Chondrocyte (in vitro differentiated cells): ENCODE data around the gene NTMT2. TPM values are rescaled to one million over a fixed set of nuclear protein-coding genes. Genes with fewer than 3 reads are reported as not detected.

Experiments
- DNase-seq: peaks from one replicate; pipeline ENCODE4 v3.0.0; 2021; ENCODE audit warnings: mixed read lengths, low spot score
- H3K27ac Mint-ChIP-seq: one replicate; pipeline ENCODE4 v1.8.0; 2021; ENCODE audit warnings: mild to moderate bottlenecking, moderate library complexity, mixed read lengths; ENCODE audit not compliant: unreplicated experiment
- H3K27me3 Mint-ChIP-seq: 2 replicates; pipeline ENCODE4 v1.8.0; 2021; ENCODE audit warnings: low read depth, mixed read lengths
- H3K36me3 Mint-ChIP-seq: 2 replicates; pipeline ENCODE4 v1.8.0; 2021; ENCODE audit warnings: low read depth, mixed read lengths
- H3K4me1 Mint-ChIP-seq: 2 replicates; pipeline ENCODE4 v1.8.0; 2021; ENCODE audit warnings: low read depth, mild to moderate bottlenecking, mixed read lengths
- H3K4me3 Mint-ChIP-seq: one replicate; pipeline ENCODE4 v1.8.0; 2021; ENCODE audit warnings: mild to moderate bottlenecking, moderate library complexity, mixed read lengths; ENCODE audit not compliant: unreplicated experiment
- H3K9me3 Mint-ChIP-seq: 2 replicates; pipeline ENCODE4 v1.8.0; 2021; ENCODE audit warnings: low read depth, mixed read lengths
- total RNA-seq: library from RNA; stranded (reverse); gene quantifications from 3 replicates; pipeline ENCODE4 v1.2.1, GENCODE V29; 2021
- TF ChIP-seq, protein P1 (sequence below): fragments of 200-600 bp; sonication (generic); IDR thresholded peaks from 2 replicates; pipeline ENCODE4 v1.5.0; 2021; ENCODE audit warnings: antibody characterized with exemption, mild to moderate bottlenecking, moderate library complexity

Gene NTMT2
- total RNA-seq, 1 donor from 2014 or later = not detected

DNA sequence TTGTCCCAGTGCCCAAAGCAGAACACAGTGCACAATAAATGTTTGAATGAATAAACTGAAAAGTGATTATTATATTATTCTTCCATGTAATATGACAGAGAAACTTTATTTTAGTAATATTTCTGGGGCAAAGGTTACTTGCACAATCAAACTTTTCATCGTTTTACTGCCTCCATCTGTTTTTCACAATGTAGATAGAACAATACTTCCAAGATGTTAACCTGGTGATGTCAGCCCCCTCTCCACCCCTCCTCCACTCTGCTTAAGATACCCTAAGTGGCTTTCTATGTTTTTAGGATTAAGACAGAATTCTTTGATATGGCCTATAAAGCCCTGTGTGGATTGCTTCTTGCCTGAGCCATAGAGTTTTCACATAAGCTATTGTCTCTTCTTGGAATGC, 13.8 kb upstream of the NTMT2 start:
- no peak for DNase-seq
- Mint-ChIP-seq H3K4me1 (peaks cover 1% of the 10 kb centered on the region), H3K27ac (no peak overlapping the region), H3K27me3 (no peaks in the 10 kb centered on the region), H3K9me3 (no peaks in the 10 kb centered on the region), H3K36me3 (no peaks in the 10 kb centered on the region), H3K4me3 (no peak overlapping the region)
- TF ChIP-seq, protein P1, sequence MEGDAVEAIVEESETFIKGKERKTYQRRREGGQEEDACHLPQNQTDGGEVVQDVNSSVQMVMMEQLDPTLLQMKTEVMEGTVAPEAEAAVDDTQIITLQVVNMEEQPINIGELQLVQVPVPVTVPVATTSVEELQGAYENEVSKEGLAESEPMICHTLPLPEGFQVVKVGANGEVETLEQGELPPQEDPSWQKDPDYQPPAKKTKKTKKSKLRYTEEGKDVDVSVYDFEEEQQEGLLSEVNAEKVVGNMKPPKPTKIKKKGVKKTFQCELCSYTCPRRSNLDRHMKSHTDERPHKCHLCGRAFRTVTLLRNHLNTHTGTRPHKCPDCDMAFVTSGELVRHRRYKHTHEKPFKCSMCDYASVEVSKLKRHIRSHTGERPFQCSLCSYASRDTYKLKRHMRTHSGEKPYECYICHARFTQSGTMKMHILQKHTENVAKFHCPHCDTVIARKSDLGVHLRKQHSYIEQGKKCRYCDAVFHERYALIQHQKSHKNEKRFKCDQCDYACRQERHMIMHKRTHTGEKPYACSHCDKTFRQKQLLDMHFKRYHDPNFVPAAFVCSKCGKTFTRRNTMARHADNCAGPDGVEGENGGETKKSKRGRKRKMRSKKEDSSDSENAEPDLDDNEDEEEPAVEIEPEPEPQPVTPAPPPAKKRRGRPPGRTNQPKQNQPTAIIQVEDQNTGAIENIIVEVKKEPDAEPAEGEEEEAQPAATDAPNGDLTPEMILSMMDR = no peak

DNA sequence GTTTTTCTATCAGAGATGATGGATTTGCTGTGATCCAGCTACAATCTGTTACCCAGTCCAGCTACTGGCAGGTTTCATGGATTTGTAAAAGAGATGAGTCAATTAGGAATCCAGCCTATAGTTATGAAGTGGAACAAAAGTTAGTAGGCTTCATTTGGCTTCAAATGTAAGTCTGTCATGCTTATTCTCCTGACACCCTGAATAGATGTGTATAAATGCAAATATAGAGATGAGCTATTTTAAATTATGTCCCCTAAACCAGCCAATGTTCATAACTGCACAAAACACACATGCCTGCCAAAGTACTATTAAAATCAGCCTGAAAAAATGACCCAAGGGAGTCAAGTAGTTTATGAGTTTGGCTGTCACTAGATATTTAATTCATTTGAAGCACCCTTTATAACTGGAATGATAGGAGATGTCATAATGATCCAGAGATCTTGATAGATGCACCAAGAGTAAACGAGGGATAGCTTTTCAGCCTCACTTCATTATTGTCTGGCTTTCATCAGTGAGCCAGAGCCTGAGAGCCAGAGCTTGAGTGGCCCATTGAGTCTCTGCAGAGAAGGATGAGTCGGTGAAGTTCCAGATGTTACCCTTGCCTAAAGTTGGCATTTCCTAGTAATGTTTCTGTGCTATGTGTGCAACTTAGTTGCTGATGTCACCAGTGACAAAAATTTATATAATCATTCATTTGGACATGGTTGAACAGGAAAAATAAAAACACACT, 11.8 kb upstream of the NTMT2 start:
- Mint-ChIP-seq H3K4me3 (no peak overlapping the region), H3K4me1 (no peaks in the 10 kb centered on the region), H3K27ac (no peak overlapping the region), H3K27me3 (no peaks in the 10 kb centered on the region), H3K36me3 (no peaks in the 10 kb centered on the region), H3K9me3 (no peaks in the 10 kb centered on the region)
- DNase-seq = no peak
- TF ChIP-seq, protein P1 = no peak

DNA sequence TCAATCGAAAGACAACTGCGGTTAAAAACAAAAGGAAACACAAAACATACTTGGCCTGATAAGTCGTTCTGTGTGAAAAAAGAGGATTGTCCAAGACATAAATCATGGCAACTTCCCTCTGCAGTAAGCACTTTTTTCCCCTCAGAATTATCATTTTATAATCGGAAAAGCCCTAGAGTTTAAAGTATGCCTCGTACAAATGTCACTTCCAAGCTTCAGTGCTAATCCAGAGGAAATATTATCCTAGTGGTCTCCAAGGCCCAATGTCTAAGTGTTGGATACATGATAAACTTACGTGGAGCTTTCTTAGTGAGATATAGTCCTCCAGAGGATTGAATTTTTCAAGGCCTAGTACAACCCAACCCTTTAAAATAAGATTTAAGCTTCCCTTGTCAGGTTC, 11.2 kb upstream of the NTMT2 start:
- Mint-ChIP-seq H3K27ac (no peak overlapping the region), H3K4me1 (no peaks in the 10 kb centered on the region), H3K36me3 (no peaks in the 10 kb centered on the region), H3K4me3 (no peak overlapping the region), H3K9me3 (no peaks in the 10 kb centered on the region), H3K27me3 (no peaks in the 10 kb centered on the region)
- TF ChIP-seq, protein P1 = no peak
- no peak for DNase-seq

DNA sequence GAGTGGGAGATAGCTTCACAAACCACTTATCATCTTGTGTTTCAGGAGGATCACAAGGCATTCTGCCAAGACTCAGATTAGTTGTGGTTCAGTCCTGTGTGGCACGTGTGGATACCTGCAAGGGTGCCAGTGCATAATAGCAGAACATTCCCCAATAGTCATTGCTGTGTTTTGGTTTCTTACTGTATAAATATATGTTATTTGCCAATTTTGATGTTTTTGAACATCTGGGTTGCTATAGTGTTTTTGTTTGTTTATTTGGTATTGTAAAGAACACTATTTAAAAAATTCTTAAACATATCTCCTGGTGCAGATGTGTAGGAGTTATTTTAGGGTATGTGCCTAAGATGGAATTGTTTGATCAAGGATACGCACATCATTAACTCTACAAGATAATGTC, 5.4 kb upstream of the NTMT2 start:
- Mint-ChIP-seq H3K9me3 (peaks cover 10% of the 10 kb centered on the region), H3K27me3 (no peaks in the 10 kb centered on the region), H3K27ac (no peak overlapping the region), H3K4me3 (no peak overlapping the region), H3K4me1 (no peaks in the 10 kb centered on the region), H3K36me3 (no peaks in the 10 kb centered on the region)
- DNase-seq = no peak
- TF ChIP-seq, protein P1 = no peak

GRCh38 chr1:170145061-170145460, 698 bp upstream of the NTMT2 start:
- no peaks in the 10 kb centered on the region for H3K36me3 Mint-ChIP-seq
- peaks cover 16% of the 10 kb centered on the region for H3K4me1 Mint-ChIP-seq
- no peak overlapping the region for H3K4me3 Mint-ChIP-seq
- TF ChIP-seq, protein P1 = no peak
- no peak overlapping the region for H3K27ac Mint-ChIP-seq
- no peak for DNase-seq
- H3K27me3 Mint-ChIP-seq = no peaks in the 10 kb centered on the region
- peaks cover 10% of the 10 kb centered on the region for H3K9me3 Mint-ChIP-seq
